Measurements from ENCODE around the gene SEC16A. TPM values are rescaled to one million over a fixed set of nuclear protein-coding genes. Genes with fewer than 3 reads are reported as not detected.

Gene SEC16A
- total RNA-seq, 2 experiments from 2014 or later, result 23.7 to 60.1 TPM

GRCh38 chr9:136430588-136431234, 52.1 kb downstream of the SEC16A start:
- no peaks in the 10 kb centered on the region for H3K79me2 ChIP-seq (ENCODE audit: insufficient read depth, low read depth, low read length)
- ChIA-PET POLR2A (no interaction called here), CTCF (ENCODE audit: unreplicated experiment) (no interaction called here)
- TF ChIP-seq CTCF (conservative IDR thresholded peaks at IDR 0.05; ENCODE audit: low read length) (no peak), EZH2phosphoT487 (IDR thresholded peaks at IDR 0.05; ENCODE audit: borderline replicate concordance, low read depth, low read length) (no peak)
- no peaks in the 10 kb centered on the region for H3K9me2 ChIP-seq (ENCODE audit: insufficient read depth, low read length)
- no peaks in the 10 kb centered on the region for H4K20me1 ChIP-seq (ENCODE audit: insufficient read depth, low read length)
- H3K27ac ChIP-seq (ENCODE audit: low read depth, low read length, poor library complexity, severe bottlenecking), result no peak overlapping the region
- H3K4me1 ChIP-seq (ENCODE audit: insufficient read depth, low read length, poor library complexity, severe bottlenecking), result no peaks in the 10 kb centered on the region
- no peak for DNase-seq (ENCODE audit: low spot score)
- no peak overlapping the region for H3K4me2 ChIP-seq (ENCODE audit: low read length)
- no peaks in the 10 kb centered on the region for H3K9me3 ChIP-seq (ENCODE audit: low read length)
- intact Hi-C loops (cut with micrococcal nuclease; ENCODE audit: unreplicated experiment), result no loop called here
- no peak overlapping the region for H2AFZ ChIP-seq (ENCODE audit: low read length)
- H3K36me3 ChIP-seq (ENCODE audit: insufficient read depth, low read length), result peaks cover 57% of the 10 kb centered on the region
- BruUV-seq (replicated peaks), result no TSS peak
- H3K4me3 ChIP-seq (ENCODE audit: low read depth, low read length, poor library complexity, severe bottlenecking), result no peak overlapping the region

- H3K36me3 ChIP-seq (ENCODE audit: insufficient read depth, low read length), result peaks cover 59% of the 10 kb centered on the region
- H3K4me1 ChIP-seq (ENCODE audit: insufficient read depth, low read length, poor library complexity, severe bottlenecking), result no peaks in the 10 kb centered on the region
- no peak overlapping the region for H3K4me2 ChIP-seq (ENCODE audit: low read length)
- H3K9me2 ChIP-seq (ENCODE audit: insufficient read depth, low read length), result no peaks in the 10 kb centered on the region
- H3K4me3 ChIP-seq (ENCODE audit: low read depth, low read length, poor library complexity, severe bottlenecking), result no peak overlapping the region
- ChIA-PET CTCF (ENCODE audit: unreplicated experiment) (no interaction called here), POLR2A (no interaction called here)
- no peak for DNase-seq (ENCODE audit: low spot score)
- TF ChIP-seq EZH2phosphoT487 (IDR thresholded peaks at IDR 0.05; ENCODE audit: borderline replicate concordance, low read depth, low read length), result no peak
- no peak for TF ChIP-seq CTCF (conservative IDR thresholded peaks at IDR 0.05; ENCODE audit: low read length)
- H3K27ac ChIP-seq (ENCODE audit: low read depth, low read length, poor library complexity, severe bottlenecking), result no peak overlapping the region
- H4K20me1 ChIP-seq (ENCODE audit: insufficient read depth, low read length), result no peaks in the 10 kb centered on the region
- no peaks in the 10 kb centered on the region for H3K79me2 ChIP-seq (ENCODE audit: insufficient read depth, low read depth, low read length)
- intact Hi-C loops (cut with micrococcal nuclease; ENCODE audit: unreplicated experiment), result no loop called here
- no peaks in the 10 kb centered on the region for H3K9me3 ChIP-seq (ENCODE audit: low read length)
- H2AFZ ChIP-seq (ENCODE audit: low read length), result no peak overlapping the region
- no TSS peak for BruUV-seq (replicated peaks)
Observed at GRCh38 chr9:136429683-136430491, 53.0 kb downstream of the SEC16A start.

- H3K4me3 ChIP-seq (ENCODE audit: low read depth, low read length, poor library complexity, severe bottlenecking), result no peak overlapping the region
- no peak overlapping the region for H3K27ac ChIP-seq (ENCODE audit: low read depth, low read length, poor library complexity, severe bottlenecking)
- peaks cover 67% of the 10 kb centered on the region for H3K36me3 ChIP-seq (ENCODE audit: insufficient read depth, low read length)
- no peaks in the 10 kb centered on the region for H3K9me2 ChIP-seq (ENCODE audit: insufficient read depth, low read length)
- TF ChIP-seq EZH2phosphoT487 (IDR thresholded peaks at IDR 0.05; ENCODE audit: borderline replicate concordance, low read depth, low read length) (no peak), CTCF (conservative IDR thresholded peaks at IDR 0.05; ENCODE audit: low read length) (no peak)
- no peak overlapping the region for H2AFZ ChIP-seq (ENCODE audit: low read length)
- H4K20me1 ChIP-seq (ENCODE audit: insufficient read depth, low read length), result no peaks in the 10 kb centered on the region
- ChIA-PET POLR2A (no interaction called here), CTCF (ENCODE audit: unreplicated experiment) (no interaction called here)
- intact Hi-C loops (cut with micrococcal nuclease; ENCODE audit: unreplicated experiment), result no loop called here
- no peaks in the 10 kb centered on the region for H3K9me3 ChIP-seq (ENCODE audit: low read length)
- H3K4me1 ChIP-seq (ENCODE audit: insufficient read depth, low read length, poor library complexity, severe bottlenecking), result no peaks in the 10 kb centered on the region
- no peaks in the 10 kb centered on the region for H3K79me2 ChIP-seq (ENCODE audit: insufficient read depth, low read depth, low read length)
- H3K4me2 ChIP-seq (ENCODE audit: low read length), result no peak overlapping the region
- no peak for DNase-seq (ENCODE audit: low spot score)
- no TSS peak for BruUV-seq (replicated peaks)
Observed at GRCh38 chr9:136429075-136429628, 53.7 kb downstream of the SEC16A start.

All from OCI-LY7 (cell line).